Suppressor macrophage treated with lipopolysaccharide for 4 hours (primary cell): ENCODE results near the gene NFATC3.

Experiments
- DNase-seq: peaks from one replicate; pipeline ENCODE4 v3.0.0-alpha.2; 2020

NFATC3 gene

GRCh38 chr16:68194251-68194650, 109.1 kb downstream of the NFATC3 start:
- DNase-seq, result no peak

GRCh38 chr16:68197250-68197649, 112.1 kb downstream of the NFATC3 start:
- no peak for DNase-seq

- peak; percentile 30 for DNase-seq
These were observed 115.1 kb downstream of the NFATC3 start for GRCh38 chr16:68200088-68200783.

- DNase-seq, result no peak
These were observed 116.9 kb downstream of the NFATC3 start for GRCh38 chr16:68202091-68202519.

GRCh38 chr16:68206245-68206644, 121.1 kb downstream of the NFATC3 start:
- no peak for DNase-seq

- no peak for DNase-seq
These were observed 129.6 kb downstream of the NFATC3 start for GRCh38 chr16:68214726-68215125.

GRCh38 chr16:68215302-68215701, 130.1 kb downstream of the NFATC3 start:
- no peak for DNase-seq

- no peak for DNase-seq
These were observed 131.1 kb downstream of the NFATC3 start for GRCh38 chr16:68216240-68216639.

- peak; percentile 65 for DNase-seq
These were observed 132.3 kb downstream of the NFATC3 start for GRCh38 chr16:68217506-68217905.

GRCh38 chr16:68219725-68220351, 134.7 kb downstream of the NFATC3 start:
- DNase-seq, result no peak

GRCh38 chr16:68223072-68223471, 137.9 kb downstream of the NFATC3 start:
- DNase-seq, result no peak

GRCh38 chr16:68226116-68226515, 140.9 kb downstream of the NFATC3 start:
- no peak for DNase-seq

GRCh38 chr16:68227183-68227793, 142.1 kb downstream of the NFATC3 start:
- DNase-seq, result no peak

GRCh38 chr16:68227850-68228553, 142.8 kb downstream of the NFATC3 start:
- DNase-seq, result no peak

- no peak for DNase-seq
These were observed 143.5 kb downstream of the NFATC3 start for GRCh38 chr16:68228652-68229051.

GRCh38 chr16:68229431-68230175, 144.4 kb downstream of the NFATC3 start:
- DNase-seq, result peak; percentile 60

GRCh38 chr16:68230176-68230571, 145.0 kb downstream of the NFATC3 start:
- no peak for DNase-seq

- DNase-seq, result no peak
These were observed 145.8 kb downstream of the NFATC3 start for GRCh38 chr16:68230956-68231355.

GRCh38 chr16:68231384-68232136, 146.4 kb downstream of the NFATC3 start:
- no peak for DNase-seq

GRCh38 chr16:68232335-68232734, 147.2 kb downstream of the NFATC3 start:
- no peak for DNase-seq

GRCh38 chr16:68233085-68233834, 148.1 kb downstream of the NFATC3 start:
- DNase-seq, result no peak
